HG03469 (cell line): ENCODE measurements around the gene PCDH12.
"Not testable (repeated sequence)": the region's sequence is repeated elsewhere in the genome, so short reads cannot be mapped to it uniquely, and the experiment has no call there.

Experiments
- ATAC-seq: cut with Tn5 transposase; IDR thresholded peaks from one replicate; pipeline ENCODE4 v1.9.1; 2021; ENCODE audit warnings: mild to moderate bottlenecking, moderate library complexity, moderate number of reproducible peaks; ENCODE audit not compliant: unreplicated experiment

Gene PCDH12

GRCh38 chr5:141941307-141941706 is 16.7 kb downstream of the PCDH12 start:
- no peak for ATAC-seq

GRCh38 chr5:141940695-141941271 is 17.2 kb downstream of the PCDH12 start:
- no peak for ATAC-seq

GRCh38 chr5:141935538-141935937 is 22.5 kb downstream of the PCDH12 start:
- ATAC-seq = no peak

- ATAC-seq = no peak
These were observed 23.7 kb downstream of the PCDH12 start for GRCh38 chr5:141934099-141934844.

- no peak for ATAC-seq
These were observed 24.9 kb downstream of the PCDH12 start for GRCh38 chr5:141933151-141933550.

- no peak for ATAC-seq
These were observed 26.3 kb downstream of the PCDH12 start for GRCh38 chr5:141931694-141932093.

- ATAC-seq = no peak
These were observed 28.5 kb downstream of the PCDH12 start for GRCh38 chr5:141929398-141930058.

GRCh38 chr5:141928051-141928450 is 30.0 kb downstream of the PCDH12 start:
- no peak for ATAC-seq

- ATAC-seq = no peak
These were observed 31.6 kb downstream of the PCDH12 start for GRCh38 chr5:141926434-141926833.

GRCh38 chr5:141923448-141924313 is 34.3 kb downstream of the PCDH12 start, which contains the start of gene DELE1:
DELE1 (plus strand) TSS chr5:141923871; CDS start chr5:141923942, 71 bp downstream.
- ATAC-seq = peak; percentile 94

GRCh38 chr5:141922827-141923447 is 35.1 kb downstream of the PCDH12 start:
- ATAC-seq = not testable (repeated sequence)

- no peak for ATAC-seq
These were observed 37.2 kb downstream of the PCDH12 start for GRCh38 chr5:141920771-141921170.

GRCh38 chr5:141919218-141920119 is 38.5 kb downstream of the PCDH12 start:
- no peak for ATAC-seq

GRCh38 chr5:141917760-141918159 is 40.2 kb downstream of the PCDH12 start:
- no peak for ATAC-seq

- no peak for ATAC-seq
These were observed 41.5 kb downstream of the PCDH12 start for GRCh38 chr5:141916522-141916921.

GRCh38 chr5:141915881-141916336 is 42.1 kb downstream of the PCDH12 start:
- no peak for ATAC-seq

- no peak for ATAC-seq
These were observed 43.2 kb downstream of the PCDH12 start for GRCh38 chr5:141914797-141915196.

- ATAC-seq = no peak
These were observed 43.7 kb downstream of the PCDH12 start for GRCh38 chr5:141914199-141914743.

GRCh38 chr5:141913560-141914198 is 44.3 kb downstream of the PCDH12 start:
- ATAC-seq = no peak
